GM21360 (cell line): Measurements from ENCODE around the gene ST8SIA4.

Experiments used
- ATAC-seq: cut with Tn5 transposase; IDR thresholded peaks from one replicate; pipeline ENCODE4 v1.9.1; 2021; ENCODE audit warnings: mild to moderate bottlenecking, moderate library complexity; ENCODE audit not compliant: unreplicated experiment

Gene ST8SIA4, protein sequence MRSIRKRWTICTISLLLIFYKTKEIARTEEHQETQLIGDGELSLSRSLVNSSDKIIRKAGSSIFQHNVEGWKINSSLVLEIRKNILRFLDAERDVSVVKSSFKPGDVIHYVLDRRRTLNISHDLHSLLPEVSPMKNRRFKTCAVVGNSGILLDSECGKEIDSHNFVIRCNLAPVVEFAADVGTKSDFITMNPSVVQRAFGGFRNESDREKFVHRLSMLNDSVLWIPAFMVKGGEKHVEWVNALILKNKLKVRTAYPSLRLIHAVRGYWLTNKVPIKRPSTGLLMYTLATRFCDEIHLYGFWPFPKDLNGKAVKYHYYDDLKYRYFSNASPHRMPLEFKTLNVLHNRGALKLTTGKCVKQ

GRCh38 chr5:100903039-100903887 is at the start of gene ST8SIA4:
Gene ST8SIA4 (minus strand): TSS chr5:100903282. CDS start chr5:100902955, 327 bp downstream.
- ATAC-seq: peak; percentile 56

- no peak for ATAC-seq
These were observed 47.9 kb upstream of the ST8SIA4 start for GRCh38 chr5:100950985-100951384.

- no peak for ATAC-seq
These were observed 10.2 kb upstream of the ST8SIA4 start for GRCh38 chr5:100913298-100913697.

- ATAC-seq: no peak
These were observed 6.0 kb upstream of the ST8SIA4 start for GRCh38 chr5:100909034-100909433.

DNA sequence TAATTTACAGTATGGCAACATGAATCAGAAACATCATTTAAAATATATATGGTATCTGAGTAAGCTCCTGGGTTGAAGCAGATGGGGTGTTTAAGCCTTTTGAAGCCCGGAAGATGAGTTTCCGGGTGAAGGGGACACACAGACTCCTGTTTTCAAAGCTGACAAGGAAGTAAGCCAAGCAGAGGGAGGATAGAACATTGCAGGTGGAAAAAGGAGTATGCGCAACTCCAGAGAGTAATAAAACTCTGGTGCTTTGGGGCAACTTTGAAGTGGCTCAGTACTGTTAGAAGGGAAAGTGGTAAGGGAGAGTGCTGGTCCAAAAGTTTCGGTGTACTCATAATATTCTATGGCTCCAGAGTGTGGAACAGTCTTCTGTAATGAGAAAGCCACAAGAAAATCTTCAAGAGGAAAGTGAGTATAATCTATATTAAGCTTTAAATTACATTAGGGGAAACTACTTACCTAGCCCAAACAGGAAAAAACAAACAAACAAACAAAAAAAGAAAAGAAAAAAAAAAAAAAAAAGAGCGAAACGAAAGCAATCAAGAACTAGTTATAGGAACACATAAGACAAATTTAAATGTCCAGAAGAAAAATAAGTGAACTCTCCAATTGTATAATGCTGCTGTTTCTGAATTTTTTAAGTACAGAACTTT is 2.3 kb upstream of the ST8SIA4 start:
- ATAC-seq: no peak

DNA sequence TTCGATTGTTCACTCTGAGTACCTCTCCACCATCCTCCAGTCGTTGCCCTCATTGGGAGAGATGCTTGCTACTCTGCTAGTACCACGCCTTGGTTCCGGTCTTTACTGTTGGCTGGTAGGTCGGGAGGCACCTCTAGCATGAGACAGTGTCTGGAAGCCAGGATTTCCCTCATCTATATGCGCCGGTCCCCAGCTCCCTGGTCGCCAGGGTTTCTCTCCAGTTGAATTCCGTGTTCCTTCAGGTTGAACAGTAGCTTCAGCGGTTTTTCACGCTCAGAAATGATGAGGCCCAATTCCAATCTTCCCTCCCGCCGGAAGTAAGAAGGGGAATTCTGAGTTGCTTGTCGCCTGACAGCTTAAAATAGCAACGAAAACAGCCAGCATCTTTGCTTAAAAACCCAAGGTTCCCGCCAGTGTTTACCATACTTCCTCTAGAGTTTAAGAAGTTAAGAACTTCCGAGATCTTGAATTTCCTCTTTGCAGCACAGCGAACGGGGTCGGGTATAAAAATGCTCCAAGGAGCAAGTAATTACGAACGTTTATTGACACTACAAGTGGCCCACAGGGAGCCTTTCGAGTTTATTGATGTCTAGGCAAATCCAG is 1.3 kb upstream of the ST8SIA4 start:
- ATAC-seq: peak; percentile 29

GRCh38 chr5:100902440-100903038 is 543 bp downstream of the ST8SIA4 start:
- no peak for ATAC-seq

DNA sequence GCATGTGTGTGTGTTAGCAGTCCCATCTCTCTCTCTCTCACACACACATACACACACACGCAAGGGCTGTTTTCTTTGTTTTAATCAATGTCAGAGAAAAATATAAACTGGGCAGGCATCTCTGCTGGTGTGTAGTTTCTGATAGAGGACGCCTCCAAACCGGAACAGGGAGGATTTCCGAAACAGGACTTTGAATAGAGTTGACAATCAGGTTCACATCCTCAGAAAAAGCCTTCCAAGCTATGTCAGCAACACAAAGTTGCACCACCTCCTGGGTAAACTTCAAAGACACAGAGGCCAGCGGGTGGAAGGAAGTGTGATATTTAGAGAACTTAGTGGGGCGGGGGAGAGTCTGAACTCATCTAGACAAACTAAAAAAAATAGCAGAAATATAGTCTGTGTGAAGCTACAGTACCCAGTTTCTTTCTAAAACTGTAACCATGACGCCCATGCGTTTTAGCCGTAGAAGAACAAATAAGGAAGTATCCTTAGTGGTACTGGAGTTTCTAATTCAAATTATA is 1.2 kb downstream of the ST8SIA4 start:
- ATAC-seq: peak; percentile 12

GRCh38 chr5:100900796-100901781 is 2.0 kb downstream of the ST8SIA4 start:
- peak; percentile 33 for ATAC-seq

DNA sequence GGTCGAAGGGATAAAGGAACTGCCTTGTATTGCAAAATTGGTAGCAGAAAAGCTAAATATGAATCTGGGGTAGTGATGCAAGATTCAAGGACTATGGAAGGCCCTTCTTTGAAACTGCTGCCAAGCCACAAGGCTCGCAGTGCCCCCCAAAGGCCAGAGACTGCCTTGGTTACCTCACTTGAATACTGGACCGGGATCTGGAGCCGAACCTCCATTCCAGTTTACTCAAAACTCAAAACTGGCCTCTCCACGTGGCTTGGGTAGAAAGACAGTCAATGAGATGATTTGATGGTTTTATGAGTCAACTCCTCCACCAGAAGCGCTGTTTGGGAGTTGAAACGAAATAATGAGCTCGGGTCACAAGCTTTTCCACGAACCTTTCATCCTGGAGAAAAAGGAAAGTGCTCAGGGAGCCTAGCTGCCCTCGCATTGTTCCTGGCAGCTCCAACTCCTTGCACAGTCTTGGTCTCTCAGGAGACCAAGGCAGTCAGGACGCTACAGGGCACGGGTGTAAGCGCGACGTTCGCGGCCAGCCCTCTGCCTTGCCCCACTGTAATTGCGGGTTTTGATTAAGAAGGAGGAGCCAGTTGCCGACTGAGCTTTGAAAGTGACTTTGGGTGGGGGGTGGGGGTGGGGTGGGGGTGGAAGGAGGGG is 2.8 kb downstream of the ST8SIA4 start:
- ATAC-seq: peak; percentile 5

DNA sequence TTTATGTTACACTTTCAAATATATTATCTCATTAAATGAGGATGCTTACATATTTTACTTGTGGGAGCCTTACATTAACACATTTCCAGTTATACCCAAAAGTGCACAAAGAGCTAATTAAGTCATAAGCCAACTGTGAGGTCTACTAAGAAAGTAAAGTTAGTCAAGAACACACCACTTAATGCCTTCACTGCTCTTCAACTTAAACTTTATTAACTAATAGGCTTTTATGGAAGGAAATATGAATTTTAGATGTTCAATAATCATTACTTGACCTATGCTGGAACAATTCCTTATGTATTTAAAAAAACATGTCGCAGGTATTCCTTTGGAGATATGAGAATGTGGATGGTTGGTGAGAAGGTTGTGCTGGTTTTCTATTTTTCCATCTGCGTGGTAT is 3.4 kb downstream of the ST8SIA4 start:
- no peak for ATAC-seq

DNA sequence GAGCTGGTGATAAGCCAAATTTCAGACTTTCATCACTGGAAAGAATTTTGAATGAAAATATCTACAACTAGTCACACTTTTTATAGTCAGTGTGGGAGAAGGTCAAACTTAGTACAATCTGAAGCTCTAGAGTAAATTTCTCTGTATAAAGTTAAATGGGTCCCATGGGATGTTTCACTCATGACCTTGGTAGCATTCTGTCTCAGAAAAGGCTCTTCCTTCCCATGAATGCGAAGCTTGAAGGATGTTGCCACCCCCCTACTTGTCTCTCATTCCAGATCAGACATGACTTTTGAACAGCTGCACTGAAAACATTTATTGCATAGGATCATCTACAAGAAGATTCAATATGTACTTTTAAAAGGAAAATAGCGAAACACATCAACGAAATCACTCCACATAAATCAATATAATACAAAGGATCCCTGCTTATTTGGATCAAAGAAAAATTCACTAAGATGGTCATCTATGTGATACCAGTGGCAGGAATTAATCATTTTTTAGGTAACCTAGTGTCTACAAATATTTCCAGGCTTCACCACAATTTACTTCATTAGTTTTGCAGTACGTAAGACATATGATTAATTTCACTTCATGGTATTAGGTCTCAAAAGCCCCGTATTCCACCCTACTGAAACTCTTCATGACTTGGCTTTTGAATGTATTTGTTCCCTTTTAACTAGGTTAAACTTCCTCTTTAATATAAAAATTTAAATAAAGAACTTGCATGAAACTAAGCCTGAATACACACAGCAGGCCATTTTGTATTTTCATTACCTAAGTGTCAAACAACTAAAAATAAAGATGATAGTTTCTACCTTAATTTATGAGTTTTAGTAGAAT is 4.4 kb downstream of the ST8SIA4 start:
- no peak for ATAC-seq

GRCh38 chr5:100896054-100896453 is 7.0 kb downstream of the ST8SIA4 start:
- ATAC-seq: no peak

DNA sequence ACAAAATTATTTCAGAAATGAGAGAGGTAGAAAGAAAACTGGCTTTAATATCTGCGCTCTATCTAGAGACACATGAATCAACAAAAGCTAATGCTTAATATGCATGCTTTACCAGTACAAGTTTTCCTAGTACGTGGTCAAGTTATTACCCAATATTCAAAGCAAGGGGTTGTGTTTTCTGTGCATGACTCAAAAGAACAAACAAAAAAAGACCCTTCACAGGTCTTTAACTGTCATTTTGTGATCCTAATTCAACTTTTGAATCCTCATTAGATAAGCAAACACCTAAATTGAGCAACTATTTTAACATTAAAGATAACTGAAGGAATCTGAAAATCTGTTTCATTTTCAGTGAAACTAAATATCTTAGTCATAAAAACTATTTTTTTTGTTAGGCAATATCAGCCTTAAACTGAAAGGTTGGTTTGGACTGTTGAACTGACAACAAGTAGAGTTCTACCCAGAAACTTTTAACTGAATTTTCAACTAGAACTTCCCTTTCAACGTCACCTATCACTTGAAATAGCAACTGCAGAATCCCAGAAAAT is 12.5 kb downstream of the ST8SIA4 start:
- peak; percentile 61 for ATAC-seq

DNA sequence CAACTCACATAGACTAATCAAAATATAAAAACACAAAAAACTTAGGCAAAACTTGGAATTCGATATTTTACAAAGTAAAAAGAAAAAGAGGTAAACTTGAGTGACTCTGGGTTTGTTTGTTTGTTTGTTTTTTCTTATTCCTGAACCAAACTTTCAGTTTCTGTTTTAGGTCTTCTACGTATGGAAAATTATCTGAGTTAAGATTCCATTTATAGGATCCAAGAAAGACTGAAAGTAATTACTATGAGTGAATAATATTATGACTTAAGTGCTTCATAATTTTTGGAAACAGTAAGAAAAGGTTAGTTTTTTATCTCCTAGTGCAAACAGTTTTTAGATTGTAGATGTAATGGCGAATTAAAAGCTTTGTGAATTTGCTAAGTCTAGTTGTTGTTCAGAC is 13.2 kb downstream of the ST8SIA4 start:
- ATAC-seq: no peak

- peak; percentile 56 for ATAC-seq
These were observed 13.8 kb downstream of the ST8SIA4 start for GRCh38 chr5:100889165-100889743.

GRCh38 chr5:100877274-100877673 is 25.8 kb downstream of the ST8SIA4 start:
- no peak for ATAC-seq
